GM12878 (cell line): ENCODE measurements around the gene ZSCAN25. TPM values are rescaled to one million over a fixed set of nuclear protein-coding genes. Genes with fewer than 3 reads are reported as not detected.

Source experiments
- ATAC-seq: fragments of 200-7000 bp; cut with Tn5 transposase; 3 replicates; pipeline ENCODE4 v1.9.1; 2020; ENCODE audit warnings: mild to moderate bottlenecking, moderate library complexity
- BruUV-seq: library from RNA; stranded (reverse); fragments of 400-500 nt; replicated peaks from 2 replicates; lab custom pipeline; 2021; lab: Mats Ljungman, UMichigan
- CTCF ChIA-PET: fragments of 300-600 bp; sonication (Branson Sonifier 250); formaldehyde crosslinking; extraction: SDS; loops from one replicate; lab custom pipeline; 2021; ENCODE audit warnings: inconsistent platforms; lab: Yijun Ruan, JAX
- POLR2A ChIA-PET: fragments of 350-600 bp; formaldehyde crosslinking; extraction: SDS; loops from one replicate; lab custom pipeline; 2021; ENCODE audit warnings: inconsistent platforms; lab: Charles Lee
- RAD21 ChIA-PET: fragments of 300-600 bp; sonication (Branson Sonifier 250); formaldehyde crosslinking; loops from one replicate; lab custom pipeline; 2023; ENCODE audit warnings: antibody characterized with exemption; ENCODE audit not compliant: unreplicated experiment; lab: Charles Lee
- SMC1A ChIA-PET: fragments of 300-600 bp; sonication (Branson Sonifier 250); formaldehyde crosslinking; loops from one replicate; lab custom pipeline; 2023; ENCODE audit not compliant: unreplicated experiment, uncharacterized antibody; lab: Charles Lee
- DNase-seq: peaks from one replicate; pipeline ENCODE4 v3.0.0-alpha.2; 2011; ENCODE audit warnings: low read depth, low spot score
- FAIRE-seq: peaks from 3 replicates; lab custom pipeline; 2011; peaks lifted over from hg19 to GRCh38; lab: Jason Lieb, UNC
- H2AFZ ChIP-seq: 2 replicates; pipeline ENCODE4 v1.6.0; 2011; ENCODE audit warnings: low read depth, low read length, control low read depth; ENCODE audit not compliant: control insufficient read depth
- H3K27ac ChIP-seq: 2 replicates; pipeline ENCODE4 v1.5.1; 2011; ENCODE audit warnings: control low read depth; ENCODE audit not compliant: control insufficient read depth, insufficient read depth
- H3K27me3 ChIP-seq, 2 experiments: replicated peaks in 1 of 2; 2 replicates each; pipeline versions ENCODE4 v1.6.0 to v1.6.1; 2011; ENCODE audit warnings: low read length in 1 of 2; ENCODE audit not compliant: control insufficient read depth in 2 of 2, insufficient read depth in 2 of 2
- H3K36me3 ChIP-seq, 2 experiments: 2 replicates each; pipeline ENCODE4 v1.5.1; 2011; ENCODE audit warnings: low read length in 1 of 2; ENCODE audit not compliant: control insufficient read depth in 2 of 2, insufficient read depth in 2 of 2
- H3K4me1 ChIP-seq: 2 replicates; pipeline ENCODE4 v1.6.1; 2011; ENCODE audit warnings: mild to moderate bottlenecking, low read length, moderate library complexity, mixed read lengths; ENCODE audit not compliant: control insufficient read depth, insufficient read depth
- H3K4me2 ChIP-seq: 2 replicates; pipeline ENCODE4 v1.6.0; 2011; ENCODE audit warnings: control low read depth; ENCODE audit not compliant: control insufficient read depth, insufficient read depth
- H3K4me3 ChIP-seq: fragments of 200-600 bp; sonication (generic); 2 replicates; pipeline ENCODE4 v1.5.1; 2016
- H3K79me2 ChIP-seq: 2 replicates; pipeline ENCODE4 v1.6.0; 2011; ENCODE audit warnings: low read length; ENCODE audit not compliant: control insufficient read depth, insufficient read depth
- H3K9ac ChIP-seq: 2 replicates; pipeline ENCODE4 v1.8.0; 2011; ENCODE audit warnings: low read length, control low read depth, mixed read lengths; ENCODE audit not compliant: control insufficient read depth, insufficient read depth
- H3K9me3 ChIP-seq: replicated peaks from 3 replicates; pipeline ENCODE4 v1.5.1; 2011; ENCODE audit warnings: mild to moderate bottlenecking, low read length; ENCODE audit not compliant: control insufficient read depth, insufficient read depth
- H4K20me1 ChIP-seq: 2 replicates; pipeline ENCODE4 v1.6.0; 2011; ENCODE audit not compliant: control insufficient read depth, insufficient read depth
- HCFC1 ChIP-seq: fragments of 150-350 bp; IDR thresholded peaks from 2 replicates; pipeline ENCODE4 v1.6.1; 2014; ENCODE audit warnings: low read length
- HDAC2 ChIP-seq: fragments of 200-600 bp; sonication (generic); IDR thresholded peaks from 2 replicates; pipeline ENCODE4 v1.6.1; 2017
- LARP7 ChIP-seq: fragments of 450-650 bp; IDR thresholded peaks from 2 replicates; pipeline ENCODE4 v1.6.1; 2017; ENCODE audit warnings: mild to moderate bottlenecking
- SMC3 ChIP-seq: IDR thresholded peaks from 2 replicates; pipeline ENCODE4 v1.6.1; 2011; ENCODE audit warnings: low read length, improper control_type of control experiment, borderline replicate concordance
- SPI1 ChIP-seq: IDR thresholded peaks from 2 replicates; pipeline ENCODE4 v1.6.1; 2011; ENCODE audit warnings: low read depth, mild to moderate bottlenecking, low read length, moderate library complexity, borderline replicate concordance; ENCODE audit not compliant: insufficient read depth
- WGBS: methylation state at CpG from one replicate; pipeline ENCODE4 v1.1.6; 2016; ENCODE audit warnings: low lambda C conversion rate; ENCODE audit not compliant: insufficient replicate concordance, insufficient coverage; ENCODE audit errors: missing lambda C conversion rate; 5-methylcytosine and 5-hydroxymethylcytosine counted together
- in situ Hi-C: fragments of 300-500 bp; cut with MboI; formaldehyde crosslinking; loops from 9 replicates; pipeline ENCODE4 v1.14.3; 2018; ENCODE audit warnings: mixed read lengths
- intact Hi-C: fragments of 100-400 bp; cut with micrococcal nuclease; formaldehyde crosslinking; loops from one replicate; pipeline ENCODE4 v1.14.2; 2022; ENCODE audit not compliant: unreplicated experiment
- polyA plus RNA-seq, 11 experiments: library from polyadenylated mRNA; depleted of rRNA in 4 of 11; unstranded in 6 of 11; stranded (reverse) in 5 of 11; fragments of >200 nt; fragmentation: Nextera tagmentation in 4 of 11; fragmentation: Illumina TruSeq in 1 of 11; extraction: Ambion mirVana in 4 of 11; extraction: Trizol in 1 of 11; gene quantifications; 1 replicate in 1 of 11; 2 replicates in 10 of 11; pipeline versions ENCODE4 v1.2.1 to v1.2.3, GENCODE V29; 2011 to 2016; ENCODE audit warnings: inconsistent platforms in 2 of 11, missing spikeins in 2 of 11, low read depth in 1 of 11
- total RNA-seq, 4 experiments: library from RNA; depleted of rRNA in 3 of 4; stranded (reverse); fragments of >200 nt in 3 of 4; fragmentation: Illumina TruSeq in 1 of 4; extraction: Trizol in 1 of 4; gene quantifications; 2 replicates each; pipeline versions ENCODE4 v1.2.1 to v1.2.3, GENCODE V29; 2013 to 2021
- TF ChIP-seq, protein P1 (sequence below): fragments of 450-650 bp; IDR thresholded peaks from 2 replicates; pipeline ENCODE4 v1.6.1; 2017; ENCODE audit warnings: antibody characterized with exemption, mild to moderate bottlenecking, moderate library complexity

ZSCAN25 gene
- total and polyA plus RNA-seq, 10 of the 15 experiments (the other 5 are each of a cell fraction or from before 2014, with no cell fraction given), result 0.79 to 15.6 (median 9.6) TPM

DNA sequence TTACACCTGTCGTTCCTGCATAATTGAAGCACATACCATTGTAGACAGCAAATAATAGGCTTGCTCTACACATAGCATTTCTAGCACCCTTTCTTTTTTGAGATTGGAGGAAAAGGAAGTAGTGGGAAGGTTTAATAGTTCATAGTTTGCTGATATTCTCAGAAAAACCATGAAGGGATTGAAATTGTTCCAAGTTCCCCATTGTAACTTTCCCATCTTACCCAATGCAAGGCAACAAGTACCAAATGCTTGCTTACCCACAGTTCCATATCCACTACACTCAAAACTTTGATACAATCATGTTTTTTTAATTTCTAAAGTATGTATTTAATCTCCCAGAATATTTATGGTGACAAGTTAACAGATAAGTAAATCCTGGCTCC, 49.3 kb downstream of the ZSCAN25 start:
- Histone ChIP-seq H3K4me2 (no peak overlapping the region), H4K20me1 (no peaks in the 10 kb centered on the region), H3K4me1 (no peaks in the 10 kb centered on the region), H2AFZ (no peak overlapping the region), H3K79me2 (no peaks in the 10 kb centered on the region), H3K36me3 (no peaks in the 10 kb centered on the region; a peak in 1 of 4 replicates), H3K9ac (no peak overlapping the region), H3K9me3 (no peaks in the 10 kb centered on the region), H3K27me3 (no peaks in the 10 kb centered on the region), H3K27ac (no peak overlapping the region), H3K4me3 (no peak overlapping the region)
- ChIA-PET POLR2A (no interaction called here), CTCF (no interaction called here), SMC1A (no interaction called here), RAD21 (no interaction called here)
- intact Hi-C loops (no loop called here), in situ Hi-C loops (no loop called here)
- no peak for ATAC-seq
- WGBS, result 92% methylated on average over 1 of the region's 1 CpG
- TF ChIP-seq HCFC1 (no peak), HDAC2 (no peak), SPI1 (no peak), LARP7 (no peak), SMC3 (no peak)
- TF ChIP-seq, protein P1, sequence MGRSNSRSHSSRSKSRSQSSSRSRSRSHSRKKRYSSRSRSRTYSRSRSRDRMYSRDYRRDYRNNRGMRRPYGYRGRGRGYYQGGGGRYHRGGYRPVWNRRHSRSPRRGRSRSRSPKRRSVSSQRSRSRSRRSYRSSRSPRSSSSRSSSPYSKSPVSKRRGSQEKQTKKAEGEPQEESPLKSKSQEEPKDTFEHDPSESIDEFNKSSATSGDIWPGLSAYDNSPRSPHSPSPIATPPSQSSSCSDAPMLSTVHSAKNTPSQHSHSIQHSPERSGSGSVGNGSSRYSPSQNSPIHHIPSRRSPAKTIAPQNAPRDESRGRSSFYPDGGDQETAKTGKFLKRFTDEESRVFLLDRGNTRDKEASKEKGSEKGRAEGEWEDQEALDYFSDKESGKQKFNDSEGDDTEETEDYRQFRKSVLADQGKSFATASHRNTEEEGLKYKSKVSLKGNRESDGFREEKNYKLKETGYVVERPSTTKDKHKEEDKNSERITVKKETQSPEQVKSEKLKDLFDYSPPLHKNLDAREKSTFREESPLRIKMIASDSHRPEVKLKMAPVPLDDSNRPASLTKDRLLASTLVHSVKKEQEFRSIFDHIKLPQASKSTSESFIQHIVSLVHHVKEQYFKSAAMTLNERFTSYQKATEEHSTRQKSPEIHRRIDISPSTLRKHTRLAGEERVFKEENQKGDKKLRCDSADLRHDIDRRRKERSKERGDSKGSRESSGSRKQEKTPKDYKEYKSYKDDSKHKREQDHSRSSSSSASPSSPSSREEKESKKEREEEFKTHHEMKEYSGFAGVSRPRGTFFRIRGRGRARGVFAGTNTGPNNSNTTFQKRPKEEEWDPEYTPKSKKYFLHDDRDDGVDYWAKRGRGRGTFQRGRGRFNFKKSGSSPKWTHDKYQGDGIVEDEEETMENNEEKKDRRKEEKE, result no peak
- FAIRE-seq, result no peak
- no TSS peak for BruUV-seq
- no peak for DNase-seq
